Keratinocyte (primary cell): ENCODE measurements around the gene PPP1R12A.

Experiments
- EZH2 ChIP-seq: IDR thresholded peaks from one replicate; pipeline ENCODE4 v1.6.1; 2012; ENCODE audit warnings: inconsistent platforms, mild to moderate bottlenecking, low read length, moderate library complexity
- TF ChIP-seq, protein P1 (sequence below), 3 experiments: IDR thresholded peaks in 1 of 3; conservative IDR thresholded peaks in 1 of 3; optimal IDR thresholded peaks in 1 of 3; 2 replicates in 2 of 3; 3 replicates in 1 of 3; pipeline versions ENCODE3 to v1.5.1; 2011; ENCODE audit warnings: low read length in 3 of 3, mild to moderate bottlenecking in 3 of 3, moderate library complexity in 2 of 3, control low read depth in 1 of 3, inconsistent platforms in 1 of 3; ENCODE audit not compliant: insufficient read depth in 2 of 3; ENCODE audit errors: extremely low read depth in 1 of 3

DNA sequence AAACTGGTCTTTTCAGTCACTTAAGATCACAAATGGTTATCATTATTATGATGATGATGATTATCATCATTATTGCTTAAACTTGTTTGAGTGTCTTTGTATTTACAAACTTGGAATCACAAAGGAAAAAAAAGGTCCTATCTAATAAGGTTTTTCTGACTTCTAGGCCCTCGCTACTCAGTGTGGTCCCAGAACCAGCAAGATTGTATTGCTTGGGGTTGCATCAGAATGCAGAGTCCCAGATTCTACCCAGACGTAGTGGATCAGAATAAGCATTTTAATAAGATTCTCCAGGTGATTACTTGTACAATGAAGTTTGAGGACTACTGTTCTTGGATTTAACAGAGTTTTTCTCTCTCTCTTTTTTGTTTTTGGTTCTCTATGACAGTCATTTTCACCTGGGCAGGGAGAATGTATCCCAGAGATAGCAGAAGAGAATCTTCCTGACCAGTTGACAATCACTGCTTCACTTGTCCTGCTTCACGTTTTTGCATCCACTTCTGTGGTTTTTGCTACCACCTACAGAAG, 29.3 kb upstream of the PPP1R12A start:
- TF ChIP-seq, protein P1, sequence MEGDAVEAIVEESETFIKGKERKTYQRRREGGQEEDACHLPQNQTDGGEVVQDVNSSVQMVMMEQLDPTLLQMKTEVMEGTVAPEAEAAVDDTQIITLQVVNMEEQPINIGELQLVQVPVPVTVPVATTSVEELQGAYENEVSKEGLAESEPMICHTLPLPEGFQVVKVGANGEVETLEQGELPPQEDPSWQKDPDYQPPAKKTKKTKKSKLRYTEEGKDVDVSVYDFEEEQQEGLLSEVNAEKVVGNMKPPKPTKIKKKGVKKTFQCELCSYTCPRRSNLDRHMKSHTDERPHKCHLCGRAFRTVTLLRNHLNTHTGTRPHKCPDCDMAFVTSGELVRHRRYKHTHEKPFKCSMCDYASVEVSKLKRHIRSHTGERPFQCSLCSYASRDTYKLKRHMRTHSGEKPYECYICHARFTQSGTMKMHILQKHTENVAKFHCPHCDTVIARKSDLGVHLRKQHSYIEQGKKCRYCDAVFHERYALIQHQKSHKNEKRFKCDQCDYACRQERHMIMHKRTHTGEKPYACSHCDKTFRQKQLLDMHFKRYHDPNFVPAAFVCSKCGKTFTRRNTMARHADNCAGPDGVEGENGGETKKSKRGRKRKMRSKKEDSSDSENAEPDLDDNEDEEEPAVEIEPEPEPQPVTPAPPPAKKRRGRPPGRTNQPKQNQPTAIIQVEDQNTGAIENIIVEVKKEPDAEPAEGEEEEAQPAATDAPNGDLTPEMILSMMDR (optimal IDR thresholded peaks at IDR 0.05 in 1 of 3, IDR thresholded peaks at IDR 0.05 in 1 of 3, conservative IDR thresholded peaks at IDR 0.05 in 1 of 3; ENCODE audit: extremely low read depth in 1 of 3, insufficient read depth in 2 of 3, low read length in 3 of 3) = no peak
- TF ChIP-seq EZH2 = no peak
